ENCODE results near the gene ALPL. TPM values are rescaled to one million over a fixed set of nuclear protein-coding genes. Genes with fewer than 3 reads are reported as not detected.
A peak's percentile ranks its signal among the peaks of the same experiment; 100 is the strongest.

Gene ALPL
- total RNA-seq, 8 experiments from 2014 or later = 0.25 to 19.7 (median 3.0) TPM

GRCh38 chr1:21576798-21577187 lies 67.6 kb downstream of the ALPL start:
- ATAC-seq (replicated peaks in 6 of 8) = no peak
- H3K27ac ChIP-seq = no peak overlapping the region
- no peak overlapping the region for H3K4me3 ChIP-seq
- peaks cover 10 to 13% of the 10 kb centered on the region in 2 donors for H3K4me1 ChIP-seq (replicated peaks in 1 of 2)
- in situ Hi-C loops (cut with MboI; ENCODE audit: low pct_unique_long_range_greater_than_20kb in 2 of 9, low sequenced_read_pairs in 9 of 9, unreplicated experiment in 9 of 9) = no loop called here
- 33 to 100% (median 86%) methylated on average over 1 to 5 of the region's 5 CpGs for WGBS, 10 experiments

GRCh38 chr1:21577324-21577723 lies 68.1 kb downstream of the ALPL start:
- in situ Hi-C loops (cut with MboI; ENCODE audit: low pct_unique_long_range_greater_than_20kb in 2 of 9, low sequenced_read_pairs in 9 of 9, unreplicated experiment in 9 of 9) = no loop called here
- Histone ChIP-seq H3K4me1 (replicated peaks in 1 of 2) (peaks cover 10 to 13% of the 10 kb centered on the region in 2 donors), H3K27ac (no peak overlapping the region), H3K4me3 (no peak overlapping the region)
- ATAC-seq (replicated peaks in 6 of 8) = no peak
- 33 to 100% (median 94%) methylated on average over 1 to 16 of the region's 26 CpGs; no CpG with 5 or more reads in 5 of the 10 experiments for WGBS, 10 experiments

- WGBS, 10 experiments = 50 to 100% (median 91%) methylated on average over 2 to 7 of the region's 9 CpGs; no CpG with 5 or more reads in 1 of the 10 experiments
- in situ Hi-C loops (cut with MboI; ENCODE audit: low pct_unique_long_range_greater_than_20kb in 2 of 9, low sequenced_read_pairs in 9 of 9, unreplicated experiment in 9 of 9) = no loop called here
- no peak overlapping the region for H3K27ac ChIP-seq
- no peak for ATAC-seq (replicated peaks in 6 of 8)
- peaks cover 10 to 13% of the 10 kb centered on the region in 2 donors for H3K4me1 ChIP-seq (replicated peaks in 1 of 2)
- H3K4me3 ChIP-seq = no peak overlapping the region
Measured at GRCh38 chr1:21577933-21578332, 68.7 kb downstream of the ALPL start.

GRCh38 chr1:21579791-21580190 lies 70.6 kb downstream of the ALPL start:
- H3K4me3 ChIP-seq = no peak overlapping the region
- 29 to 70% (median 63%) methylated on average over 1 to 3 of the region's 3 CpGs; no CpG with 5 or more reads in 1 of the 10 experiments for WGBS, 10 experiments
- ATAC-seq (replicated peaks in 6 of 8) = no peak
- peaks cover 3 to 4% of the 10 kb centered on the region in 2 donors for H3K4me1 ChIP-seq (replicated peaks in 1 of 2)
- no peak overlapping the region for H3K27ac ChIP-seq
- in situ Hi-C loops (cut with MboI; ENCODE audit: low pct_unique_long_range_greater_than_20kb in 2 of 9, low sequenced_read_pairs in 9 of 9, unreplicated experiment in 9 of 9) = no loop called here

GRCh38 chr1:21584096-21584495 lies 74.9 kb downstream of the ALPL start:
- ATAC-seq (replicated peaks in 6 of 8) = no peak
- in situ Hi-C loops (cut with MboI; ENCODE audit: low pct_unique_long_range_greater_than_20kb in 2 of 9, low sequenced_read_pairs in 9 of 9, unreplicated experiment in 9 of 9) = no loop called here
- H3K4me3 ChIP-seq = no peak overlapping the region
- peaks cover 3 to 24% of the 10 kb centered on the region in 2 donors for H3K4me1 ChIP-seq (replicated peaks in 1 of 2)
- 61 to 100% (median 80%) methylated on average over 1 to 9 of the region's 10 CpGs; no CpG with 5 or more reads in 4 of the 10 experiments for WGBS, 10 experiments
- no peak overlapping the region for H3K27ac ChIP-seq

- H3K4me1 ChIP-seq (replicated peaks in 1 of 2) = peaks cover 4 to 27% of the 10 kb centered on the region in 2 donors
- WGBS, 10 experiments = 17 to 100% (median 71%) methylated on average over 1 to 8 of the region's 9 CpGs; no CpG with 5 or more reads in 2 of the 10 experiments
- peak in 2 of 8 experiments; percentile 19 to 22 for ATAC-seq (replicated peaks in 6 of 8)
- in situ Hi-C loops (cut with MboI; ENCODE audit: low pct_unique_long_range_greater_than_20kb in 2 of 9, low sequenced_read_pairs in 9 of 9, unreplicated experiment in 9 of 9) = no loop called here
- H3K4me3 ChIP-seq = no peak overlapping the region
- H3K27ac ChIP-seq = no peak overlapping the region
Measured at GRCh38 chr1:21585037-21585436, 75.8 kb downstream of the ALPL start.

GRCh38 chr1:21586222-21586621 lies 77.0 kb downstream of the ALPL start:
- ATAC-seq (replicated peaks in 6 of 8) = no peak
- 43 to 59% methylated on average over 2 to 7 of the region's 12 CpGs; no CpG with 5 or more reads in 8 of the 10 experiments for WGBS, 10 experiments

GRCh38 chr1:21586846-21587601 lies 77.8 kb downstream of the ALPL start:
- Histone ChIP-seq H3K4me1 (replicated peaks in 1 of 2) (peaks cover 16 to 39% of the 10 kb centered on the region in 2 donors), H3K27ac (no peak overlapping the region), H3K4me3 (no peak overlapping the region)
- in situ Hi-C loops (cut with MboI; ENCODE audit: low pct_unique_long_range_greater_than_20kb in 2 of 9, low sequenced_read_pairs in 9 of 9, unreplicated experiment in 9 of 9) = no loop called here
- ATAC-seq (replicated peaks in 6 of 8) = peak; percentile 86 to 97 (median 90)
- 0 to 54% (median 49%) methylated on average over 2 to 13 of the region's 24 CpGs; no CpG with 5 or more reads in 6 of the 10 experiments for WGBS, 10 experiments

More at GRCh38 chr1:21586222-21586621, 77.0 kb downstream of the ALPL start:
- in situ Hi-C loops (cut with MboI; ENCODE audit: low pct_unique_long_range_greater_than_20kb in 2 of 9, low sequenced_read_pairs in 9 of 9, unreplicated experiment in 9 of 9) = no loop called here
- Histone ChIP-seq H3K4me1 (replicated peaks in 1 of 2) (peaks cover 16 to 39% of the 10 kb centered on the region in 2 donors), H3K27ac (no peak overlapping the region), H3K4me3 (no peak overlapping the region)

GRCh38 chr1:21587602-21587953 lies 78.4 kb downstream of the ALPL start:
- in situ Hi-C loops (cut with MboI; ENCODE audit: low pct_unique_long_range_greater_than_20kb in 2 of 9, low sequenced_read_pairs in 9 of 9, unreplicated experiment in 9 of 9) = no loop called here
- Histone ChIP-seq H3K4me1 (replicated peaks in 1 of 2) (peaks cover 16 to 39% of the 10 kb centered on the region in 2 donors), H3K4me3 (no peak overlapping the region), H3K27ac (no peak overlapping the region)
- ATAC-seq (replicated peaks in 6 of 8) = no peak
- 72 to 100% (median 75%) methylated on average over 2 to 4 of the region's 5 CpGs; no CpG with 5 or more reads in 6 of the 10 experiments for WGBS, 10 experiments

- H3K27ac ChIP-seq = no peak overlapping the region
- 25 to 100% (median 81%) methylated on average over 1 to 5 of the region's 5 CpGs; no CpG with 5 or more reads in 1 of the 10 experiments for WGBS, 10 experiments
- in situ Hi-C loops (cut with MboI; ENCODE audit: low pct_unique_long_range_greater_than_20kb in 2 of 9, low sequenced_read_pairs in 9 of 9, unreplicated experiment in 9 of 9) = no loop called here
- peaks cover 16 to 39% of the 10 kb centered on the region in 2 donors for H3K4me1 ChIP-seq (replicated peaks in 1 of 2)
- no peak overlapping the region for H3K4me3 ChIP-seq
- ATAC-seq (replicated peaks in 6 of 8) = no peak
Measured at GRCh38 chr1:21589618-21590017, 80.4 kb downstream of the ALPL start.

- H3K4me3 ChIP-seq = no peak overlapping the region
- in situ Hi-C loops (cut with MboI; ENCODE audit: low pct_unique_long_range_greater_than_20kb in 2 of 9, low sequenced_read_pairs in 9 of 9, unreplicated experiment in 9 of 9) = no loop called here
- WGBS, 10 experiments = 0 to 100% (median 42%) methylated on average over 1 to 7 of the region's 23 CpGs; no CpG with 5 or more reads in 4 of the 10 experiments
- H3K4me1 ChIP-seq (replicated peaks in 1 of 2) = peaks cover 16 to 35% of the 10 kb centered on the region in 2 donors
- peak in 5 of 8 experiments; percentile 9 to 35 (median 27) for ATAC-seq (replicated peaks in 6 of 8)
- no peak overlapping the region for H3K27ac ChIP-seq
Measured at GRCh38 chr1:21590126-21590880, 81.1 kb downstream of the ALPL start.

- peak in 2 of 8 experiments; percentile 2 to 36 for ATAC-seq (replicated peaks in 6 of 8)
- no peak overlapping the region for H3K27ac ChIP-seq
- peaks cover 16 to 31% of the 10 kb centered on the region in 2 donors for H3K4me1 ChIP-seq (replicated peaks in 1 of 2)
- in situ Hi-C loops (cut with MboI; ENCODE audit: low pct_unique_long_range_greater_than_20kb in 2 of 9, low sequenced_read_pairs in 9 of 9, unreplicated experiment in 9 of 9) = no loop called here
- WGBS, 10 experiments = 37 to 100% (median 72%) methylated on average over 1 to 11 of the region's 13 CpGs; no CpG with 5 or more reads in 3 of the 10 experiments
- H3K4me3 ChIP-seq = no peak overlapping the region
Measured at GRCh38 chr1:21590934-21591333, 81.7 kb downstream of the ALPL start.

Measured in motor neuron (in vitro differentiated cells).